22Rv1 (cell line): ENCODE results near the gene DOK1.

ENCODE experiments used
- CTCF ChIP-seq: fragments of 450-650 bp; IDR thresholded peaks from 2 replicates; pipeline ENCODE4 v1.5.1; 2017; ENCODE audit warnings: mild to moderate bottlenecking
- ZFX ChIP-seq: fragments of 450-650 bp; IDR thresholded peaks from 2 replicates; pipeline ENCODE4 v1.6.1; 2017; ENCODE audit warnings: antibody characterized with exemption, borderline replicate concordance

GRCh38 chr2:74569686-74570085 is 15.2 kb downstream of the DOK1 start:
- TF ChIP-seq CTCF, result no peak
- TF ChIP-seq ZFX, result no peak
